Large intestine (tissue), 3 donors: ENCODE measurements around the gene BTRC. TPM values are rescaled to one million over a fixed set of nuclear protein-coding genes. Genes with fewer than 3 reads are reported as not detected.

Experiments used
- DNase-seq, 2 donors: peaks; one replicate each; pipeline versions ENCODE4 v3.0.0 to v3.0.0-alpha.2; 2013
- H3K27ac ChIP-seq: one replicate; pipeline ENCODE4 v1.5.1; 2013; ENCODE audit warnings: low read length
- H3K27me3 ChIP-seq: 2 replicates; pipeline ENCODE4 v1.6.1; 2013; ENCODE audit warnings: low read length; ENCODE audit not compliant: control insufficient read depth, insufficient read depth
- H3K36me3 ChIP-seq: 2 replicates; pipeline ENCODE4 v1.6.1; 2013; ENCODE audit warnings: low read length; ENCODE audit not compliant: control insufficient read depth, insufficient read depth
- H3K4me1 ChIP-seq: one replicate; pipeline ENCODE4 v1.6.1; 2013; ENCODE audit warnings: low read length; ENCODE audit not compliant: control insufficient read depth, insufficient read depth
- H3K4me3 ChIP-seq: one replicate; pipeline ENCODE4 v1.5.1; 2013; ENCODE audit warnings: low read length
- H3K9me3 ChIP-seq: one replicate; pipeline ENCODE4 v1.6.1; 2013; ENCODE audit warnings: mild to moderate bottlenecking, low read depth, low read length, moderate library complexity; ENCODE audit not compliant: control insufficient read depth
- WGBS: methylation state at CpG from one replicate; pipeline ENCODE4 v1.1.5; 2013; ENCODE audit warnings: low lambda C conversion rate; ENCODE audit not compliant: insufficient coverage; 5-methylcytosine and 5-hydroxymethylcytosine counted together
- polyA plus RNA-seq: library from polyadenylated mRNA; unstranded; fragments of 120-200 nt; gene quantifications from one replicate; pipeline ENCODE4 v1.2.1, GENCODE V29; 2013

The BTRC gene
- polyA plus RNA-seq, 1 donor: 14.4 TPM

DNA sequence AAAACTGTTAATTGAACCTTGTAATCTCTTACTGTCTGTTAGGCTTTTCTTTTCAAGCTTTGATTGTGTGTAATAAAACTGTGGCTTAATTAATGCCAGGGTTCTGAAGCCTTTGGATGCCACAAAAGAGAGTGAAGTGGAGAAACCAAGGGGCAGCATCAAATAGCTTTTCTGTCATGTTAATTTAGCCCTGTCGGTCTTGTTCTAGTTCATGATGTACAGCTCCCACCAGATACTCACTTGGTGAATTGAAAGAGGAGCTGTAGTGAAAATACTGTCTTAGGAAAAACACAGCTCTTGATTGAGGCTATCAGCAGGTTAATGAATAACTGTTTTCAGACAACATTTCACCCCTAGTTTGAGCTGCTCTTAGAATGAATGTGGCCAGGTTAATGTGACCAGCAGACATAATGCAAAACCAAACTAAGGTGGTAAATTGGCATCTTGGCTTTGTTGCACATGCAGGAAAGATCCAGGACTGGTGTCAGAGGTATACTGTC, 139.9 kb downstream of the BTRC start:
- no peaks in the 10 kb centered on the region for H3K9me3 ChIP-seq
- H3K27ac ChIP-seq: no peak overlapping the region
- H3K27me3 ChIP-seq: no peaks in the 10 kb centered on the region
- WGBS: no CpG with 5 or more reads among the region's 1 CpG
- H3K36me3 ChIP-seq: no peaks in the 10 kb centered on the region
- H3K4me1 ChIP-seq: no peaks in the 10 kb centered on the region
- peak in 1 of 2 donors; percentile 52 for DNase-seq
- no peak overlapping the region for H3K4me3 ChIP-seq

GRCh38 chr10:101494650-101495049, 140.7 kb downstream of the BTRC start:
- Histone ChIP-seq H3K4me1 (no peaks in the 10 kb centered on the region), H3K4me3 (no peak overlapping the region), H3K36me3 (no peaks in the 10 kb centered on the region), H3K27ac (no peak overlapping the region), H3K9me3 (no peaks in the 10 kb centered on the region), H3K27me3 (no peaks in the 10 kb centered on the region)
- 100% methylated on average over 1 of the region's 1 CpG for WGBS
- no peak for DNase-seq

DNA sequence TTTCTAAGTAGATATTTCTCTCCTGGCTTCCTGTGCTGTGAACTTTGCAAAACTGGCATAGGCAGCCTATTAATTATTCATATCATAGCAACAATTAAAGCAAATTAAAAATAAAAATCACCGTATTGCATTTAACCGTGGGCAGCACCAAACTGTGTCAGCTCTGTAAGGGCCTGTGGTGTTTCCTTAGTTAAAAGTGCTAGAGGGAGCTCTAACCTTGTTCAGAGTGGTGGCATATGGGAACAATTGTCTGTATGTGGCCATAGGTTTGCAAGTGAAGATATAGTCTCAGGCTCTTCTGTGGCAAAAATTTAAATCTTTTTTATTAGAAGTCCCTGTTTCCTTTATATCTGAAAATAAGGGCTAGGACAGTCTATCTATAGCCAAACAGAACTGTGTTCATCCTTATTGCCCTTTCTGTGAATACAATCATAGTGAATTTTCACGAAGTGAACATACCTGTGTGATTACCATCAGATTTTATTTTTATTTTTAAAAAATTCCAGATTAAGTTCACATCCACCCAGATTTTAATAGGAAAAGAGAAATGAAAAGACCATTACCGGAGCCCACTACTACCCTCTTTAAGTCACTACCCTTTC, 141.5 kb downstream of the BTRC start:
- Histone ChIP-seq H3K9me3 (no peaks in the 10 kb centered on the region), H3K27me3 (no peaks in the 10 kb centered on the region), H3K27ac (no peak overlapping the region), H3K4me1 (no peaks in the 10 kb centered on the region), H3K4me3 (no peak overlapping the region), H3K36me3 (no peaks in the 10 kb centered on the region)
- 92% methylated on average over 2 of the region's 4 CpGs for WGBS
- no peak for DNase-seq

DNA sequence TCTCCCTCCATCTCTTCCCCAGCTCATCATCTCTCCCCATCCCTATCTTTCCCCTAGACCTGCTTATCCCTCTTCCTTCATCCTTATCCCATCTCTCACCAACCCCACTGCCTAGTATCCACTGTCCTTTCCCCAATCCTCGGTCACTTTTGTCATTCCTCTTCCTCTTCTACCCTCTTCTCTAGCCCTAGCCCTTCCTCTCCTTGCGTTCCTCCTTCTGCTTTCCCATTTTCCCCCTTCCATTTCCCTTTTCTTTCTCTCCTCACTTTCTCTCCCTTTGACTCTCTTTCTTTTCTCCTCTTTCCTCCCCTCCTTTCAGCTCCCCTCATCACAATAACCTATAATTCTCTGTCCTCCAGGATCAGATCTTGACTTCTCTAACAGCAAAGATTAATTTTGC, 150.5 kb downstream of the BTRC start:
- no peak for DNase-seq
- WGBS: 84% methylated on average over 2 of the region's 2 CpGs
- Histone ChIP-seq H3K36me3 (no peaks in the 10 kb centered on the region), H3K4me1 (no peaks in the 10 kb centered on the region), H3K27ac (no peak overlapping the region), H3K9me3 (no peaks in the 10 kb centered on the region), H3K27me3 (no peaks in the 10 kb centered on the region), H3K4me3 (no peak overlapping the region)

- H3K27ac ChIP-seq: no peak overlapping the region
- no peaks in the 10 kb centered on the region for H3K36me3 ChIP-seq
- no peaks in the 10 kb centered on the region for H3K27me3 ChIP-seq
- 89% methylated on average over 5 of the region's 11 CpGs for WGBS
- H3K9me3 ChIP-seq: no peaks in the 10 kb centered on the region
- DNase-seq: no peak
- H3K4me1 ChIP-seq: no peaks in the 10 kb centered on the region
- H3K4me3 ChIP-seq: no peak overlapping the region
Measured at GRCh38 chr10:101506829-101507661, 153.1 kb downstream of the BTRC start.

DNA sequence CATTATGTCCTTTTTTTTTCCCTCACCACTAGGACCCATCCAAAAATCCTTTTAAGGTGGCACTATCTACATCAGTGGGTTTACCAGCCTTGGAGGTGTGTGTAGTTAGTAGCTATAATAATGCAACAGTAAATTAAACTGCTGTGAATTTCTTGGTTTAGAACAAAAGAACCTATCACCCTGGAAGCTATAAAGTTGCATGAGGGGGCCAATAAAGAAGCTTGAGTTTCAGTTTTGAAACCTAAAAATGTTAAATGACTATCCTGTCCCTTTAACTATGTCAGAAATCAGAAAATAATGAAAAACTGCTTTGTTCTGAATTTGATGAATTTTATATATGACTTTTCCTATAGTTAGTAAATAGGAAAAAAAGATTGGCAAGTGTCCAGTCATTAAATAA, 153.9 kb downstream of the BTRC start:
- Histone ChIP-seq H3K27me3 (no peaks in the 10 kb centered on the region), H3K27ac (no peak overlapping the region), H3K9me3 (no peaks in the 10 kb centered on the region), H3K4me3 (no peak overlapping the region), H3K36me3 (no peaks in the 10 kb centered on the region), H3K4me1 (no peaks in the 10 kb centered on the region)
- no peak for DNase-seq

- Histone ChIP-seq H3K27ac (no peak overlapping the region), H3K4me1 (no peaks in the 10 kb centered on the region), H3K36me3 (no peaks in the 10 kb centered on the region), H3K27me3 (no peaks in the 10 kb centered on the region), H3K4me3 (no peak overlapping the region), H3K9me3 (no peaks in the 10 kb centered on the region)
- no peak for DNase-seq
Measured at GRCh38 chr10:101511938-101512337, 158.0 kb downstream of the BTRC start.

GRCh38 chr10:101512738-101513137, 158.8 kb downstream of the BTRC start:
- H3K4me1 ChIP-seq: no peaks in the 10 kb centered on the region
- DNase-seq: no peak
- H3K36me3 ChIP-seq: no peaks in the 10 kb centered on the region
- no peaks in the 10 kb centered on the region for H3K9me3 ChIP-seq
- H3K27me3 ChIP-seq: no peaks in the 10 kb centered on the region
- H3K27ac ChIP-seq: no peak overlapping the region
- no peak overlapping the region for H3K4me3 ChIP-seq

DNA sequence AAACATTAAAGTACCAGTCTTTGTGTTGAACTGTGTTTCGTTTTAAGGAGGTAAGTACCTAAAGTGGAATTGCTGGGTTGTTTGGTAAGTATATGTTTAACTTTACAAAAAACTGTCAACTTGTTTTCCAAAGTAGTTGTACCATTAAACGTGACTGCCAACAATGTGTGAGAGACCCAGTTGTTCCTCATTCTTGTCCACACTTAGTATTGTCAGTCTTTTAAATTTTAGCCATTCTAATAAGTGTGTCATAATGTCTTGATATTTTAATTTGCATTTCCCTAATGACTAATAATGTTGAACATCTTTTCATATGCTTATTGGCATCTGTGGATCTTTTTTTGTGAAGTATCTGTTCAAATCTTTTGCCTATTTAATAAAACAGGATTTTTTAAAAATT, 159.8 kb downstream of the BTRC start:
- no peak for DNase-seq
- WGBS: 100% methylated on average over 1 of the region's 2 CpGs
- H3K36me3 ChIP-seq: no peaks in the 10 kb centered on the region
- no peaks in the 10 kb centered on the region for H3K27me3 ChIP-seq
- no peaks in the 10 kb centered on the region for H3K4me1 ChIP-seq
- H3K27ac ChIP-seq: no peak overlapping the region
- no peaks in the 10 kb centered on the region for H3K9me3 ChIP-seq
- H3K4me3 ChIP-seq: no peak overlapping the region

DNA sequence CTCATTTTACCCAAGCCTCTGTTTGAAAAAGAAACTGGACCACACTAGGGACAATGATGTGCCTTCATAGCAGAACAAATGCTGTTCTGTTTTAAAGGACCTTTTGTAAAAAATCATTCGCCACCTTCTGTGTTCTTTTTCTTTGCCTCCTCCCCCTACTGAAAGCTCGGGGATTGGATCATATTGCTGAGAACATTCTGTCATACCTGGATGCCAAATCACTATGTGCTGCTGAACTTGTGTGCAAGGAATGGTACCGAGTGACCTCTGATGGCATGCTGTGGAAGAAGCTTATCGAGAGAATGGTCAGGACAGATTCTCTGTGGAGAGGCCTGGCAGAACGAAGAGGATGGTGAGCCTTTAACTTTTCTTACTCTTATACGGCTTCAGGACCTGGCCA, 171.9 kb downstream of the BTRC start:
- no peak for DNase-seq
- WGBS: 100% methylated on average over 1 of the region's 6 CpGs

DNA sequence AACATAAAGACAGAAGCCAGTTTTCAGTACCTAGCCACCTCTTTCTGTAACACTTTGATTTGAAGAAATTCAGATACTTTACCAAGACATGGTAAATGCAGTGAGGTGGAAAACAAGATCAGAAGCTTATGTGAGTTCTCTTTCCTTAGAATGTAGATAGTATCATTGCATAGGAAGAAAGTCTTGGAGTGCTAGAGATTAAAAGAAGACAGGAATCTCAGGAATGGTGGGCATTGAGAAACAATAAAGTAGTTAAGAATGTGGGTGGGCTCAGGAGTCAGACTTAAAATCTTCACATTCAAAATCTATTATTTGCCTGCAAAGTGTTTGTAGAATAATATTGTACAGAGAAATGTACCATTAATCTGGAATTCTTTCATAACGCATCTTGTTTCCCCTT, 175.2 kb downstream of the BTRC start:
- Histone ChIP-seq H3K4me1 (no peaks in the 10 kb centered on the region), H3K27ac (no peak overlapping the region), H3K36me3 (peaks cover 18% of the 10 kb centered on the region), H3K27me3 (no peaks in the 10 kb centered on the region), H3K9me3 (no peaks in the 10 kb centered on the region), H3K4me3 (no peak overlapping the region)
- no peak for DNase-seq
- WGBS: 56% methylated on average over 1 of the region's 1 CpG

More for the DNA sequence above, 171.9 kb downstream of the BTRC start:
- Histone ChIP-seq H3K36me3 (peaks cover 6% of the 10 kb centered on the region), H3K27me3 (no peaks in the 10 kb centered on the region), H3K4me1 (no peaks in the 10 kb centered on the region), H3K27ac (no peak overlapping the region), H3K9me3 (no peaks in the 10 kb centered on the region), H3K4me3 (no peak overlapping the region)
